Adrenal gland (tissue), 12 donors: ENCODE data around the gene PLIN5. TPM values are rescaled to one million over a fixed set of nuclear protein-coding genes. Genes with fewer than 3 reads are reported as not detected.

Experiments
- DNase-seq, 7 donors: peaks; one replicate each; pipeline ENCODE4 v3.0.0-alpha.2; 2019 to 2020
- H3K27ac ChIP-seq, 5 donors: fragments of 200-600 bp; sonication (generic) in 4 of 5; 1 replicate in 3 of 5; 2 replicates in 2 of 5; pipeline versions ENCODE4 v1.5.1 to v1.8.0; 2016 to 2020; ENCODE audit warnings: mild to moderate bottlenecking in 1 of 5
- H3K27me3 ChIP-seq: fragments of 200-600 bp; 2 replicates; pipeline ENCODE4 v1.8.0; 2021
- H3K36me3 ChIP-seq, 2 donors: fragments of 200-600 bp; replicated peaks in 1 of 2; 1 replicate in 1 of 2; 2 replicates in 1 of 2; pipeline versions ENCODE4 v1.5.1 to v1.8.0; 2018 to 2022
- H3K4me1 ChIP-seq, 2 donors: fragments of 200-600 bp; replicated peaks in 1 of 2; 1 replicate in 1 of 2; 2 replicates in 1 of 2; pipeline versions ENCODE4 v1.5.1 to v1.8.0; 2018 to 2021
- H3K4me3 ChIP-seq, 4 donors: fragments of 200-600 bp; sonication (generic) in 3 of 4; one replicate each; pipeline ENCODE4 v1.5.1; 2016 to 2018
- H3K9me3 ChIP-seq, 3 donors: fragments of 200-600 bp; sonication (generic) in 1 of 3; replicated peaks in 1 of 3; 1 replicate in 2 of 3; 2 replicates in 1 of 3; pipeline versions ENCODE4 v1.5.1 to v1.8.0; 2016 to 2021
- CTCF ChIP-seq, 6 experiments: fragments of 450-650 bp in 4 of 6; fragments of 200-600 bp in 2 of 6; sonication (generic) in 1 of 6; IDR thresholded peaks; 1 replicate in 5 of 6; 2 replicates in 1 of 6; pipeline versions ENCODE4 v1.5.1 to v1.8.0; 2016 to 2021; ENCODE audit warnings: antibody characterized with exemption in 6 of 6, mild to moderate bottlenecking in 2 of 6, moderate library complexity in 1 of 6
- POLR2A ChIP-seq, 2 donors: fragments of 450-650 bp; IDR thresholded peaks; one replicate each; pipeline ENCODE4 v1.6.1; 2017; ENCODE audit warnings: antibody characterized with exemption in 2 of 2, mild to moderate bottlenecking in 2 of 2, moderate library complexity in 1 of 2
- WGBS, 4 donors: extraction: QIAGEN DNeasy Blood & Tissue Kit in 2 of 4; methylation state at CpG; one replicate each; pipeline versions ENCODE4 v1.1.5 to v1.1.7; 2013 to 2017; 5-methylcytosine and 5-hydroxymethylcytosine counted together
- intact Hi-C, 2 donors: fragments of 100-400 bp; cut with DNase I; formaldehyde crosslinking; loops; one replicate each; pipeline versions ENCODE4 v1.14.1 to v1.15.0; 2022 to 2023
- polyA plus RNA-seq, 3 donors: library from polyadenylated mRNA; stranded (reverse); fragments of 200-250 nt in 2 of 3; fragments of 350-450 nt in 1 of 3; fragmentation: Illumina TruSeq in 1 of 3; extraction: RNeasy Lipid Tissue Mini Kit (QIAGEN cat#74804) in 1 of 3; gene quantifications; one replicate each; pipeline ENCODE4 v1.2.3, GENCODE V29; 2013 to 2014
- total RNA-seq, 9 donors: library from RNA; depleted of rRNA in 4 of 9; stranded (reverse); fragments of >200 nt in 4 of 9; fragments of 120-200 nt in 1 of 9; fragmentation: NEBNext Ultra II Directional in 1 of 9; extraction: Animal tissue kit (Norgen Biotek cat#: 25700) in 1 of 9; gene quantifications; one replicate each; pipeline versions ENCODE4 v1.1.0 to v1.2.4, GENCODE V29; 2013 to 2023
- donor health status: healthy with polysubstance abuse.
- donor health status: Bipolar disorder and iron deficiency.
- donor health status: DM: yes; HTN: yes; CAD: no.
- donor health status: DM: no; HTN: no; CAD: no.
- donor health status: DM: no; HTN: no; CAD: no.
- donor health status: DM: yes; HTN: yes; CAD: no.

Gene PLIN5
- total and polyA plus RNA-seq, 12 donors, result 0.57 to 47.6 (median 7.2) TPM

- no peak for TF ChIP-seq CTCF (IDR thresholded peaks at IDR 0.05)
- no peak for TF ChIP-seq POLR2A (IDR thresholded peaks at IDR 0.05)
- Histone ChIP-seq H3K27me3 (no peaks in the 10 kb centered on the region), H3K4me1 (peaks cover 7 to 20% of the 10 kb centered on the region in 2 donors), H3K27ac (no peak overlapping the region), H3K36me3 (no peaks in the 10 kb centered on the region), H3K4me3 (no peak overlapping the region), H3K9me3 (no peaks in the 10 kb centered on the region)
- WGBS, 4 donors, result 81 to 89% (median 84%) methylated on average over 3 to 8 of the region's 8 CpGs
- DNase-seq, result no peak
- intact Hi-C loops, result loop anchor here (5.0 kb wide), 1 partner anchor 58 kb away; the partner anchor contains the start of gene TNFAIP8L1 (in 2 of the 2)
Measured at GRCh38 chr19:4579389-4579788, 44.4 kb upstream of the PLIN5 start.

GRCh38 chr19:4578552-4579248 lies 43.7 kb upstream of the PLIN5 start:
- Histone ChIP-seq H3K4me3 (no peak overlapping the region), H3K27ac (no peak overlapping the region), H3K27me3 (no peaks in the 10 kb centered on the region), H3K4me1 (peaks cover under 1 to 13% of the 10 kb centered on the region in 2 donors), H3K9me3 (no peaks in the 10 kb centered on the region), H3K36me3 (no peaks in the 10 kb centered on the region)
- TF ChIP-seq CTCF (IDR thresholded peaks at IDR 0.05) (no peak), POLR2A (IDR thresholded peaks at IDR 0.05) (no peak)
- 53 to 66% (median 56%) methylated on average over 9 to 11 of the region's 11 CpGs for WGBS, 4 donors
- no peak for DNase-seq
- intact Hi-C loops, result loop anchor here (5.0 kb wide), 1 partner anchor 59 kb away; the partner anchor contains the start of gene TNFAIP8L1 (in 2 of the 2)

GRCh38 chr19:4577020-4577782 lies 42.2 kb upstream of the PLIN5 start:
- H3K27ac ChIP-seq, result peak overlapping the region in 1 of 5 donors; percentile 22
- DNase-seq, result no peak
- H3K9me3 ChIP-seq, result no peaks in the 10 kb centered on the region
- H3K36me3 ChIP-seq, result no peaks in the 10 kb centered on the region
- H3K27me3 ChIP-seq, result no peaks in the 10 kb centered on the region
- H3K4me3 ChIP-seq, result no peak overlapping the region
- H3K4me1 ChIP-seq, result peaks cover 0 to 11% of the 10 kb centered on the region in 2 donors
- TF ChIP-seq CTCF (IDR thresholded peaks at IDR 0.05) (no peak), POLR2A (IDR thresholded peaks at IDR 0.05) (no peak)
- intact Hi-C loops, result loop anchor here (5.0 kb wide), 1 partner anchor 60 kb away; the partner anchor contains the start of gene TNFAIP8L1 (in 2 of the 2)
- WGBS, 4 donors, result 84 to 93% (median 88%) methylated on average over 4 to 5 of the region's 5 CpGs
